ENCODE results near the gene TMEM80.

- TF ChIP-seq, protein P1, sequence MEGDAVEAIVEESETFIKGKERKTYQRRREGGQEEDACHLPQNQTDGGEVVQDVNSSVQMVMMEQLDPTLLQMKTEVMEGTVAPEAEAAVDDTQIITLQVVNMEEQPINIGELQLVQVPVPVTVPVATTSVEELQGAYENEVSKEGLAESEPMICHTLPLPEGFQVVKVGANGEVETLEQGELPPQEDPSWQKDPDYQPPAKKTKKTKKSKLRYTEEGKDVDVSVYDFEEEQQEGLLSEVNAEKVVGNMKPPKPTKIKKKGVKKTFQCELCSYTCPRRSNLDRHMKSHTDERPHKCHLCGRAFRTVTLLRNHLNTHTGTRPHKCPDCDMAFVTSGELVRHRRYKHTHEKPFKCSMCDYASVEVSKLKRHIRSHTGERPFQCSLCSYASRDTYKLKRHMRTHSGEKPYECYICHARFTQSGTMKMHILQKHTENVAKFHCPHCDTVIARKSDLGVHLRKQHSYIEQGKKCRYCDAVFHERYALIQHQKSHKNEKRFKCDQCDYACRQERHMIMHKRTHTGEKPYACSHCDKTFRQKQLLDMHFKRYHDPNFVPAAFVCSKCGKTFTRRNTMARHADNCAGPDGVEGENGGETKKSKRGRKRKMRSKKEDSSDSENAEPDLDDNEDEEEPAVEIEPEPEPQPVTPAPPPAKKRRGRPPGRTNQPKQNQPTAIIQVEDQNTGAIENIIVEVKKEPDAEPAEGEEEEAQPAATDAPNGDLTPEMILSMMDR (conservative IDR thresholded peaks at IDR 0.05 in 1 of 2, IDR thresholded peaks at IDR 0.05 in 1 of 2; ENCODE audit: low read depth in 1 of 2, low read length in 2 of 2): no peak
- no peak for TF ChIP-seq EZH2 (IDR thresholded peaks at IDR 0.05; ENCODE audit: low read length, missing control alignments)
Observed at GRCh38 chr11:706439-706956, 10.9 kb downstream of the TMEM80 start.

Measured in fibroblast of lung (primary cell).